OCI-LY1 (cell line): ENCODE data around the gene SLC25A18.

Source experiments
- H2AFZ ChIP-seq: fragments of 200-600 bp; sonication (generic), shearing (Covaris generic); 2 replicates; pipeline ENCODE4 v1.6.0; 2014; ENCODE audit warnings: antibody characterized with exemption, mild to moderate bottlenecking, low read length
- H3F3A ChIP-seq: fragments of 200-600 bp; sonication (generic), shearing (Covaris generic); 2 replicates; pipeline ENCODE4 v1.6.0; 2014; ENCODE audit warnings: mild to moderate bottlenecking, antibody characterized with exemption, low read length, moderate library complexity; ENCODE audit not compliant: insufficient read depth
- H3K27ac ChIP-seq: fragments of 200-600 bp; sonication (generic); 2 replicates; pipeline ENCODE4 v1.5.1; 2014; ENCODE audit warnings: low read length, mixed run types, mild to moderate bottlenecking, low read depth; ENCODE audit not compliant: poor library complexity, severe bottlenecking
- H3K27me3 ChIP-seq: fragments of 200-600 bp; sonication (generic); 2 replicates; pipeline ENCODE4 v1.6.0; 2014; ENCODE audit warnings: antibody characterized with exemption, mild to moderate bottlenecking, low read length, moderate library complexity; ENCODE audit not compliant: insufficient read depth
- H3K36me3 ChIP-seq: fragments of 200-600 bp; sonication (generic); 2 replicates; pipeline ENCODE4 v1.6.1; 2014; ENCODE audit warnings: mild to moderate bottlenecking, antibody characterized with exemption, low read length, moderate library complexity, mixed read lengths; ENCODE audit not compliant: insufficient read depth
- H3K4me1 ChIP-seq: fragments of 200-600 bp; sonication (generic); 2 replicates; pipeline ENCODE4 v1.5.1; 2014; ENCODE audit warnings: mild to moderate bottlenecking, low read length, moderate library complexity; ENCODE audit not compliant: insufficient read depth, severe bottlenecking
- H3K4me2 ChIP-seq: fragments of 200-600 bp; sonication (generic), shearing (Covaris generic); 2 replicates; pipeline ENCODE4 v1.6.1; 2014; ENCODE audit warnings: low read length
- H3K4me3 ChIP-seq: fragments of 200-600 bp; sonication (generic); 2 replicates; pipeline ENCODE4 v1.5.1; 2014; ENCODE audit warnings: low read length, low read depth, mild to moderate bottlenecking, mixed read lengths; ENCODE audit not compliant: poor library complexity, severe bottlenecking
- H3K79me2 ChIP-seq: fragments of 200-600 bp; shearing (Covaris generic); 2 replicates; pipeline ENCODE4 v1.6.1; 2016; ENCODE audit warnings: mixed run types, low read length, mixed read lengths; ENCODE audit not compliant: insufficient read depth
- H3K9ac ChIP-seq: fragments of 200-600 bp; sonication (generic), shearing (Covaris generic); 2 replicates; pipeline ENCODE4 v1.6.1; 2014; ENCODE audit warnings: mild to moderate bottlenecking, low read length, mixed read lengths
- H3K9me2 ChIP-seq: fragments of 200-600 bp; sonication (generic), shearing (Covaris generic); 2 replicates; pipeline ENCODE4 v1.6.1; 2014; ENCODE audit warnings: low read depth, mild to moderate bottlenecking, low read length, mixed read lengths
- H3K9me3 ChIP-seq: fragments of 200-600 bp; shearing (Covaris generic); 2 replicates; pipeline ENCODE4 v1.6.1; 2014; ENCODE audit warnings: low read length, mixed read lengths
- H4K20me1 ChIP-seq: fragments of 200-600 bp; sonication (generic), shearing (Covaris generic); 2 replicates; pipeline ENCODE4 v1.6.0; 2016; ENCODE audit warnings: mild to moderate bottlenecking, low read length; ENCODE audit not compliant: insufficient read depth
- CTCF ChIP-seq: fragments of 200-600 bp; sonication (generic), shearing (Covaris generic); IDR thresholded peaks from 2 replicates; pipeline ENCODE4 v1.5.1; 2017; ENCODE audit warnings: mild to moderate bottlenecking, antibody characterized with exemption, low read length, moderate library complexity, mixed read lengths
- EZH2 ChIP-seq: fragments of 200-600 bp; sonication (generic), shearing (Covaris generic); IDR thresholded peaks from 2 replicates; pipeline ENCODE4 v1.8.0; 2017; ENCODE audit warnings: borderline replicate concordance, mixed run types, mild to moderate bottlenecking, antibody characterized with exemption, low read length, moderate library complexity, mixed read lengths

Gene SLC25A18

GRCh38 chr22:17581056-17581455 is 17.8 kb downstream of the SLC25A18 start:
- Histone ChIP-seq H3K9me3 (no peaks in the 10 kb centered on the region), H3K9ac (no peak overlapping the region), H3K27me3 (no peaks in the 10 kb centered on the region), H3K4me2 (no peak overlapping the region), H3K9me2 (no peaks in the 10 kb centered on the region), H4K20me1 (no peaks in the 10 kb centered on the region), H3F3A (no peaks in the 10 kb centered on the region), H3K4me3 (no peak overlapping the region), H3K27ac (no peak overlapping the region), H2AFZ (no peak overlapping the region), H3K79me2 (no peaks in the 10 kb centered on the region), H3K36me3 (no peaks in the 10 kb centered on the region), H3K4me1 (no peaks in the 10 kb centered on the region)
- no peak for TF ChIP-seq CTCF
- no peak for TF ChIP-seq EZH2

- TF ChIP-seq EZH2 (no peak), CTCF (no peak)
- no peaks in the 10 kb centered on the region for H3K9me3 ChIP-seq
Measured at GRCh38 chr22:17581631-17582030, 18.3 kb downstream of the SLC25A18 start.

GRCh38 chr22:17583151-17583550 is 19.9 kb downstream of the SLC25A18 start:
- no peak overlapping the region for H3K4me3 ChIP-seq
- no peaks in the 10 kb centered on the region for H4K20me1 ChIP-seq
- H3K79me2 ChIP-seq, result no peaks in the 10 kb centered on the region
- H3K27me3 ChIP-seq, result no peaks in the 10 kb centered on the region
- no peaks in the 10 kb centered on the region for H3K9me3 ChIP-seq
- no peak for TF ChIP-seq CTCF
- TF ChIP-seq EZH2, result no peak
- no peak overlapping the region for H3K27ac ChIP-seq
- no peak overlapping the region for H2AFZ ChIP-seq
- no peak overlapping the region for H3K4me2 ChIP-seq
- H3K4me1 ChIP-seq, result no peaks in the 10 kb centered on the region
- H3K36me3 ChIP-seq, result no peaks in the 10 kb centered on the region
- no peak overlapping the region for H3K9ac ChIP-seq
- H3F3A ChIP-seq, result no peaks in the 10 kb centered on the region
- no peaks in the 10 kb centered on the region for H3K9me2 ChIP-seq

More at GRCh38 chr22:17581631-17582030, 18.3 kb downstream of the SLC25A18 start:
- no peak overlapping the region for H2AFZ ChIP-seq
- H3K9me2 ChIP-seq, result no peaks in the 10 kb centered on the region
- no peaks in the 10 kb centered on the region for H3K79me2 ChIP-seq
- H3K4me1 ChIP-seq, result no peaks in the 10 kb centered on the region
- no peak overlapping the region for H3K9ac ChIP-seq
- no peaks in the 10 kb centered on the region for H4K20me1 ChIP-seq
- H3K27me3 ChIP-seq, result no peaks in the 10 kb centered on the region
- no peaks in the 10 kb centered on the region for H3F3A ChIP-seq
- no peak overlapping the region for H3K4me3 ChIP-seq
- no peak overlapping the region for H3K27ac ChIP-seq
- H3K4me2 ChIP-seq, result no peak overlapping the region
- no peaks in the 10 kb centered on the region for H3K36me3 ChIP-seq
